Stimulated activated CD4-positive, alpha-beta T cell treated with anti-CD3 and anti-CD28 coated beads, TNF-alpha, amount 100 ng/mL, for 1 hour (primary cell): ENCODE results near the gene LRCOL1.

Experiments used
- DNase-seq, 3 donors: peaks; one replicate each; pipeline ENCODE4 v3.0.0-alpha.2; 2020; ENCODE audit warnings: low read depth in 3 of 3, low spot score in 1 of 3

Gene LRCOL1

GRCh38 chr12:132635076-132635955, 24.9 kb upstream of the LRCOL1 start:
- DNase-seq: no peak

GRCh38 chr12:132634411-132634990, 24.1 kb upstream of the LRCOL1 start:
- DNase-seq: no peak

- no peak for DNase-seq
Observed at GRCh38 chr12:132633901-132634300, 23.5 kb upstream of the LRCOL1 start.

- DNase-seq: no peak
Observed at GRCh38 chr12:132633398-132633797, 23.0 kb upstream of the LRCOL1 start.

GRCh38 chr12:132632521-132633228, 22.3 kb upstream of the LRCOL1 start:
- no peak for DNase-seq

GRCh38 chr12:132631666-132632065, 21.3 kb upstream of the LRCOL1 start:
- DNase-seq: no peak

GRCh38 chr12:132630672-132631071, 20.3 kb upstream of the LRCOL1 start:
- DNase-seq: no peak

- no peak for DNase-seq
Observed at GRCh38 chr12:132629330-132629729, 18.9 kb upstream of the LRCOL1 start.

- DNase-seq: no peak
Observed at GRCh38 chr12:132625731-132626430, 15.5 kb upstream of the LRCOL1 start.

GRCh38 chr12:132624910-132625630, 14.7 kb upstream of the LRCOL1 start:
- DNase-seq: no peak

GRCh38 chr12:132624186-132624855, 13.9 kb upstream of the LRCOL1 start:
- no peak for DNase-seq

GRCh38 chr12:132623072-132623869, 12.9 kb upstream of the LRCOL1 start:
- no peak for DNase-seq

GRCh38 chr12:132622437-132623071, 12.2 kb upstream of the LRCOL1 start:
- no peak for DNase-seq

- no peak for DNase-seq
Observed at GRCh38 chr12:132621657-132622435, 11.5 kb upstream of the LRCOL1 start.

- no peak for DNase-seq
Observed at GRCh38 chr12:132620899-132621656, 10.7 kb upstream of the LRCOL1 start.

- no peak for DNase-seq
Observed at GRCh38 chr12:132620113-132620898, 9.9 kb upstream of the LRCOL1 start.
